ENCODE results near the gene GPR141. TPM values are rescaled to one million over a fixed set of nuclear protein-coding genes. Genes with fewer than 3 reads are reported as not detected.

The GPR141 gene
- total and polyA plus RNA-seq, 9 of the 15 experiments (the other 6 are each of a cell fraction or from before 2014, with no cell fraction given), result not detected

- TF ChIP-seq, protein P1, sequence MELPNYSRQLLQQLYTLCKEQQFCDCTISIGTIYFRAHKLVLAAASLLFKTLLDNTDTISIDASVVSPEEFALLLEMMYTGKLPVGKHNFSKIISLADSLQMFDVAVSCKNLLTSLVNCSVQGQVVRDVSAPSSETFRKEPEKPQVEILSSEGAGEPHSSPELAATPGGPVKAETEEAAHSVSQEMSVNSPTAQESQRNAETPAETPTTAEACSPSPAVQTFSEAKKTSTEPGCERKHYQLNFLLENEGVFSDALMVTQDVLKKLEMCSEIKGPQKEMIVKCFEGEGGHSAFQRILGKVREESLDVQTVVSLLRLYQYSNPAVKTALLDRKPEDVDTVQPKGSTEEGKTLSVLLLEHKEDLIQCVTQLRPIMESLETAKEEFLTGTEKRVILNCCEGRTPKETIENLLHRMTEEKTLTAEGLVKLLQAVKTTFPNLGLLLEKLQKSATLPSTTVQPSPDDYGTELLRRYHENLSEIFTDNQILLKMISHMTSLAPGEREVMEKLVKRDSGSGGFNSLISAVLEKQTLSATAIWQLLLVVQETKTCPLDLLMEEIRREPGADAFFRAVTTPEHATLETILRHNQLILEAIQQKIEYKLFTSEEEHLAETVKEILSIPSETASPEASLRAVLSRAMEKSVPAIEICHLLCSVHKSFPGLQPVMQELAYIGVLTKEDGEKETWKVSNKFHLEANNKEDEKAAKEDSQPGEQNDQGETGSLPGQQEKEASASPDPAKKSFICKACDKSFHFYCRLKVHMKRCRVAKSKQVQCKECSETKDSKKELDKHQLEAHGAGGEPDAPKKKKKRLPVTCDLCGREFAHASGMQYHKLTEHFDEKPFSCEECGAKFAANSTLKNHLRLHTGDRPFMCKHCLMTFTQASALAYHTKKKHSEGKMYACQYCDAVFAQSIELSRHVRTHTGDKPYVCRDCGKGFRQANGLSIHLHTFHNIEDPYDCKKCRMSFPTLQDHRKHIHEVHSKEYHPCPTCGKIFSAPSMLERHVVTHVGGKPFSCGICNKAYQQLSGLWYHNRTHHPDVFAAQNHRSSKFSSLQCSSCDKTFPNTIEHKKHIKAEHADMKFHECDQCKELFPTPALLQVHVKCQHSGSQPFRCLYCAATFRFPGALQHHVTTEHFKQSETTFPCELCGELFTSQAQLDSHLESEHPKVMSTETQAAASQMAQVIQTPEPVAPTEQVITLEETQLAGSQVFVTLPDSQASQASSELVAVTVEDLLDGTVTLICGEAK (IDR thresholded peaks at IDR 0.05), result no peak
- TF ChIP-seq, protein P1 (CRISPR knock-in tag; IDR thresholded peaks at IDR 0.05), result no peak
- TF ChIP-seq PHB (CRISPR knock-in tag; IDR thresholded peaks at IDR 0.05), result no peak
- no peak for TF ChIP-seq SFPQ (IDR thresholded peaks at IDR 0.05; ENCODE audit: low read depth, low read length)
- TF ChIP-seq, protein P2, sequence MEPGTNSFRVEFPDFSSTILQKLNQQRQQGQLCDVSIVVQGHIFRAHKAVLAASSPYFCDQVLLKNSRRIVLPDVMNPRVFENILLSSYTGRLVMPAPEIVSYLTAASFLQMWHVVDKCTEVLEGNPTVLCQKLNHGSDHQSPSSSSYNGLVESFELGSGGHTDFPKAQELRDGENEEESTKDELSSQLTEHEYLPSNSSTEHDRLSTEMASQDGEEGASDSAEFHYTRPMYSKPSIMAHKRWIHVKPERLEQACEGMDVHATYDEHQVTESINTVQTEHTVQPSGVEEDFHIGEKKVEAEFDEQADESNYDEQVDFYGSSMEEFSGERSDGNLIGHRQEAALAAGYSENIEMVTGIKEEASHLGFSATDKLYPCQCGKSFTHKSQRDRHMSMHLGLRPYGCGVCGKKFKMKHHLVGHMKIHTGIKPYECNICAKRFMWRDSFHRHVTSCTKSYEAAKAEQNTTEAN (CRISPR knock-in tag; IDR thresholded peaks at IDR 0.05), result no peak
- TF ChIP-seq TBP (optimal IDR thresholded peaks at IDR 0.05; ENCODE audit: low read depth, low read length), result no peak
- no peak for TF ChIP-seq CHD2 (IDR thresholded peaks at IDR 0.05; ENCODE audit: low read depth, low read length)
- no peak for TF ChIP-seq LEF1 (IDR thresholded peaks at IDR 0.05)
- no peak for TF ChIP-seq RBM22 (IDR thresholded peaks at IDR 0.05; ENCODE audit: low read depth, low read length, poor library complexity, severe bottlenecking)
- TF ChIP-seq HEY1 (CRISPR knock-in tag; IDR thresholded peaks at IDR 0.05; ENCODE audit: borderline replicate concordance), result no peak
- no peak for TF ChIP-seq CBFA2T2 (conservative IDR thresholded peaks at IDR 0.05)
- TF ChIP-seq MEF2A (IDR thresholded peaks at IDR 0.05; ENCODE audit: control insufficient read depth, low read depth, low read length), result no peak
These were observed 23.0 kb upstream of the GPR141 start (continued) for GRCh38 chr7:37660614-37661013.

All from K562 (cell line).